ENCODE results near the gene PRX.
A peak's percentile ranks its signal among the peaks of the same experiment; 100 is the strongest.

Gene PRX

DNA sequence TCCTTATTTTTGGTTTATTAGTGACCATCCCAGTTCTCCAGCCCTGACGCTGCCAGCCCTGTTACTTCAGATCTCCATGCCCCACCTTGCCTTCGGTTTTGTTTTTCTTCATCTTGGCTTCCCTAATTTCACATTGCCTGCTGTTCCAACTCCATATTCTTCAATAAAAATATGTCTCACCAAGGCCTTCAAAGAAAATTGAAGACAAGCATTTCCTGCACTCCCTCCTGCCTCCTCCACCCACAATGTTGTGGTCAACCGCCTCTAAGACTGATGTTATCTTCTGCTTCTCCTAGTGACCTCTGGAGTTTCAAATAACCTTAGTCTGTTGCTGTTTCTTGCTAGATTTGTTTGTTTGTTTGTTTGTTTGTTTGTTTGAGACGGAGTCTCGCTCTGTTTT is 50.1 kb downstream of the PRX start:
- no peak for DNase-seq

- DNase-seq, result no peak
These were observed 51.0 kb downstream of the PRX start for GRCh38 chr19:40362160-40362559.

DNA sequence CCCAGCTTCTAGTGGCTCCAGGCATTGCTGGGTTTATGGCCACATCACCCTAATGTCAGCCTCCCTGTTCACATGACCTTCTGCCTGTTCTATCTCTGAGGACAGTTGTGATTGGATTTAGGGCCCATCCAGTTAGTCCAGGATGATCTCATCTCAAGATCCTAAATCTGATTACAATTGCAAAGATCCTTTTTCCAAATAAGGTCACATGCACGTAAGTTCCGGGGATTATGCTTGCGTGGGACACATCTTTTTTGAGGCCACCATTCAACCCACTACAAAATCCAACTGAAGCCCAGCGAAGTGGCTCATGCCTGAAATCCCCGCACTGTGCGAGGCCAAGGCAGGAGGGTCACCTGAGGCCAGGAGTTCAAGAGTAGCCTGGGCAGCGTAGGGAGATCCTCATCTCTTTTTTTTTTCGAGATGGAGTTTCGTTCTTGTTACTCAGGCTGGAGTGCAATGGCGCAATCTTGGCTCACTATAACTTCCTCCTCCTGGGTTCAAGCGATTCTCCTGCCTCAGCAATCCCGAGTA is 52.4 kb downstream of the PRX start:
- no peak for DNase-seq

DNA sequence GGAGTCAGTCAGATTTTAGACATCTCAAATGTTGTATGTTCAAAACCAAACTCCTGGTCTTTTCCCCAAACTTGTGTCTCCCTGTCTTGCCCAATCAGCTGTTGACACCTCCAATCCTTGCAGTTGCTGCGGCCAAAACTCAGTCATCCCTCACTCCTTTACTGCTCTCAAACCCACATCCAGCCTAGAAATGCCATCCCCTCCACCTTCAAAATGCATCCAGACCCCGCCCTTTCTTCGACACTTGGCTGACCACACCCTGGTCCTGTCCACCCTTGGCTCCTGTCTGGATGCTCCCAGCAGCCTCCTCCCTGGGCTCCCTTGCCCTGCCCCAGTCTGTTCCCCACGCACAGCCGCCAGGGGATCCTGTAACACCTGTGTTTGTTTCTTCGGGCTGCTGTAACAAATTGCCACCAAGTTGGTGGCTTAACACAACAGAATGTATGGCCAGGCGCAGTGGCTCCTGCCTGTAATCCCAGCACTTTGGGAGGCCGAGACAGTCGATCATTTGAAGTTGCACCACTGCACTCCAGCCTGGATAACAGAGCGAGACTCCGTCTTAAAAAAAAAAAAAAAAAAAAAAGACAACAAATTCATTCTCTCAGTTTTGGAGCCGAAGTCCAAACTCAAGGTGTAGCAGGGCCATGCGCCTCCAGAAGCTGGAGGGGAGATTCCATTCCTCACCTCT is 53.0 kb downstream of the PRX start:
- no peak for DNase-seq

- DNase-seq, result no peak
These were observed 54.4 kb downstream of the PRX start for GRCh38 chr19:40358773-40359172.

DNA sequence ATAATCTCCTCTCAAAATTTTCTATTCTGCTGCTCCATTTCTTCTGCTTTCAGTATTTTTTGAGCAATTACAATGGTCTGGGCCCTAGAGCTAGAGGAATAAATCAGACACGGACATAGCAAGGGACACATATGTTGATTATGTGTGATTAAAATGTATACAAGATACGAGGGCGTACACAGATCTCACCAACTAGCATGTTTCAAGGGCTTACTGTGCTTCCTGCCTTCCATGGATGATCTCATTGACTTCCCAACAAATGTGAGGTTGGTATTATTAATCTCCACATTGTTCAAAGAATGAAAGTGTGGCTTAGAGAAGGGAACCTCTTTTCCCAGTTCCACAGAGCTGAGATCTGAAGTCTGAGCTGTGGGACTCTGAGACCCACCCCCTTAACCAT is 55.5 kb downstream of the PRX start:
- no peak for DNase-seq

- no peak for DNase-seq
These were observed 56.2 kb downstream of the PRX start for GRCh38 chr19:40356681-40357595.

- DNase-seq, result no peak
These were observed 57.0 kb downstream of the PRX start for GRCh38 chr19:40355975-40356680.

GRCh38 chr19:40348961-40349507 is 64.1 kb downstream of the PRX start:
- peak in 1 of 2 donors; percentile 30 for DNase-seq

- DNase-seq, result peak; percentile 99 to 100
These were observed 64.9 kb downstream of the PRX start, which contains the start of the genes C19orf47 and PLD3 for GRCh38 chr19:40348125-40348913. TSS of gene C19orf47 (minus strand) at chr19:40348397. CDS start at chr19:40341857, 6,540 bp downstream. TSS of gene PLD3 (plus strand) at chr19:40348695. CDS start at chr19:40366484, 17,789 bp downstream.

GRCh38 chr19:40344422-40344821 is 68.8 kb downstream of the PRX start:
- DNase-seq, result no peak
